ENCODE measurements around the gene GNAL.
"Not testable (repeated sequence)": the region's sequence is repeated elsewhere in the genome, so short reads cannot be mapped to it uniquely, and the experiment has no call there.

GNAL gene

DNA sequence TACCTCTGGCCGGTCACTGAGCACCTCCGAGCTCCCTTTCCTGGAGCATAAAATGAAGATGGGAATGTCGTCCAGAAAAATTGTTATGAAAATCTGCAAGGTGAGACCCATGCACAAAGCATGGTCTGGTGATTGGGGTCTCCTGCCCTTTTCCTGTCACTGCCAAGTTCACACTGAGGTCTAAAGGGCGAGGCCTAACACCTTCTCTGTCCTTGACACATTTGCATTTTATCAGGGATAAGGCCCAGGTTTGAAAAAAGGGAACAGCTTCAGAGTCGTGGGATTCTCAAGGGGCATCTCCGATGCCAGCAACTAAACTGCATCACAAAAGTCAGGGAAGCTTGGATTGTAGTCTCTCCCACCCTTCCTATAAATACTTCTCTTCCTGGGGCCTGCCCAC, 24.7 kb downstream of the GNAL start (continued):
- TF ChIP-seq, protein P1, sequence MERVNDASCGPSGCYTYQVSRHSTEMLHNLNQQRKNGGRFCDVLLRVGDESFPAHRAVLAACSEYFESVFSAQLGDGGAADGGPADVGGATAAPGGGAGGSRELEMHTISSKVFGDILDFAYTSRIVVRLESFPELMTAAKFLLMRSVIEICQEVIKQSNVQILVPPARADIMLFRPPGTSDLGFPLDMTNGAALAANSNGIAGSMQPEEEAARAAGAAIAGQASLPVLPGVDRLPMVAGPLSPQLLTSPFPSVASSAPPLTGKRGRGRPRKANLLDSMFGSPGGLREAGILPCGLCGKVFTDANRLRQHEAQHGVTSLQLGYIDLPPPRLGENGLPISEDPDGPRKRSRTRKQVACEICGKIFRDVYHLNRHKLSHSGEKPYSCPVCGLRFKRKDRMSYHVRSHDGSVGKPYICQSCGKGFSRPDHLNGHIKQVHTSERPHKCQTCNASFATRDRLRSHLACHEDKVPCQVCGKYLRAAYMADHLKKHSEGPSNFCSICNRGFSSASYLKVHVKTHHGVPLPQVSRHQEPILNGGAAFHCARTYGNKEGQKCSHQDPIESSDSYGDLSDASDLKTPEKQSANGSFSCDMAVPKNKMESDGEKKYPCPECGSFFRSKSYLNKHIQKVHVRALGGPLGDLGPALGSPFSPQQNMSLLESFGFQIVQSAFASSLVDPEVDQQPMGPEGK (CRISPR knock-in tag; IDR thresholded peaks at IDR 0.05; ENCODE audit: borderline replicate concordance), result no peak
- TF ChIP-seq ZNF70 (CRISPR knock-in tag; IDR thresholded peaks at IDR 0.05), result no peak
- TF ChIP-seq, protein P2, sequence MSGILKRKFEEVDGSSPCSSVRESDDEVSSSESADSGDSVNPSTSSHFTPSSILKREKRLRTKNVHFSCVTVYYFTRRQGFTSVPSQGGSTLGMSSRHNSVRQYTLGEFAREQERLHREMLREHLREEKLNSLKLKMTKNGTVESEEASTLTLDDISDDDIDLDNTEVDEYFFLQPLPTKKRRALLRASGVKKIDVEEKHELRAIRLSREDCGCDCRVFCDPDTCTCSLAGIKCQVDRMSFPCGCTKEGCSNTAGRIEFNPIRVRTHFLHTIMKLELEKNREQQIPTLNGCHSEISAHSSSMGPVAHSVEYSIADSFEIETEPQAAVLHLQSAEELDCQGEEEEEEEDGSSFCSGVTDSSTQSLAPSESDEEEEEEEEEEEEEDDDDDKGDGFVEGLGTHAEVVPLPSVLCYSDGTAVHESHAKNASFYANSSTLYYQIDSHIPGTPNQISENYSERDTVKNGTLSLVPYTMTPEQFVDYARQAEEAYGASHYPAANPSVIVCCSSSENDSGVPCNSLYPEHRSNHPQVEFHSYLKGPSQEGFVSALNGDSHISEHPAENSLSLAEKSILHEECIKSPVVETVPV (CRISPR knock-in tag; IDR thresholded peaks at IDR 0.05), result no peak
- TF ChIP-seq ISL1 (CRISPR knock-in tag; IDR thresholded peaks at IDR 0.05), result no peak
- TF ChIP-seq, protein P3, sequence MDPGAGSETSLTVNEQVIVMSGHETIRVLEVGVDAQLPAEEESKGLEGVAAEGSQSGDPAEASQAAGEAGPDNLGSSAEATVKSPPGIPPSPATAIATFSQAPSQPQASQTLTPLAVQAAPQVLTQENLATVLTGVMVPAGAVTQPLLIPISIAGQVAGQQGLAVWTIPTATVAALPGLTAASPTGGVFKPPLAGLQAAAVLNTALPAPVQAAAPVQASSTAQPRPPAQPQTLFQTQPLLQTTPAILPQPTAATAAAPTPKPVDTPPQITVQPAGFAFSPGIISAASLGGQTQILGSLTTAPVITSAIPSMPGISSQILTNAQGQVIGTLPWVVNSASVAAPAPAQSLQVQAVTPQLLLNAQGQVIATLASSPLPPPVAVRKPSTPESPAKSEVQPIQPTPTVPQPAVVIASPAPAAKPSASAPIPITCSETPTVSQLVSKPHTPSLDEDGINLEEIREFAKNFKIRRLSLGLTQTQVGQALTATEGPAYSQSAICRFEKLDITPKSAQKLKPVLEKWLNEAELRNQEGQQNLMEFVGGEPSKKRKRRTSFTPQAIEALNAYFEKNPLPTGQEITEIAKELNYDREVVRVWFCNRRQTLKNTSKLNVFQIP (CRISPR knock-in tag; IDR thresholded peaks at IDR 0.05; ENCODE audit: borderline replicate concordance, low read depth), result no peak
- TF ChIP-seq BACH2 (CRISPR knock-in tag; IDR thresholded peaks at IDR 0.05; ENCODE audit: borderline replicate concordance), result no peak
- TF ChIP-seq GLIS3 (CRISPR knock-in tag; IDR thresholded peaks at IDR 0.05), result no peak
- TF ChIP-seq CSDC2 (CRISPR knock-in tag; IDR thresholded peaks at IDR 0.05), result no peak
- TF ChIP-seq ZFP3 (CRISPR knock-in tag; IDR thresholded peaks at IDR 0.05), result no peak
- no peak for TF ChIP-seq ZFP30 (CRISPR knock-in tag; IDR thresholded peaks at IDR 0.05)
- TF ChIP-seq ZNF565 (CRISPR knock-in tag; conservative IDR thresholded peaks at IDR 0.05; ENCODE audit: low read depth), result no peak

DNA sequence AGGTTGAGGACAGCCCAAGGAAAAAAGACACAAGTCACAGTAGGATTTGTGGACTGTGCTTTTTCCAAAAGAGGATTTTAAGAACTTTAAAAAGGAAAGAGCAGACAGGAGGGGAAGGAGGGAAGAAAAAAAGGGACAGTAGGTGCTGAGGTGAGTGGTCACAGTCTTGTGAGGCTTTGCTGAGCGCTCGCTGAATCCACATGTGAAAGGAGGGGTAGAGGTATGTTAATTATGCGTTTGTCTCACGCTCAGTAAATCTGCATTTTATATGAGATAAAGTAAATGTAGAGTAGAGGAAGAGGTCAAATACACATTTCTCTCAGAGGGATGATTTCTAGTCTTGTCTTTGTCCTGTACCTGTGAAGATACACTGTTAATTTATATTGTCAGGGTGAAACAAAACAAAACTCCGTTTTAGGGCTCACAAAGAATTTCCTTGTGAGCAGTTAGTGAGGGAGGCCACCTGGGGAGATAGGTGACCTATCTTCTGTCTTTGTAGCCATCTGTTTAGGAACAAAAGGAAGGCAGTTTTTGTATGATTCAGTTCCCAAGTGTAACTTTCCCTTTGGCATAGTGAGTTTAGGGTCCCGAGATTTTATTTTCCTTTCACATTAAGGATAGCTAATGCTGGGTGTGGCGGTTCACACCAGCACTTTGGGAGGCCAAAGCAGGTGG, 25.3 kb downstream of the GNAL start:
- no peak for TF ChIP-seq SNAI2 (CRISPR knock-in tag; IDR thresholded peaks at IDR 0.05)
- TF ChIP-seq, protein P4, sequence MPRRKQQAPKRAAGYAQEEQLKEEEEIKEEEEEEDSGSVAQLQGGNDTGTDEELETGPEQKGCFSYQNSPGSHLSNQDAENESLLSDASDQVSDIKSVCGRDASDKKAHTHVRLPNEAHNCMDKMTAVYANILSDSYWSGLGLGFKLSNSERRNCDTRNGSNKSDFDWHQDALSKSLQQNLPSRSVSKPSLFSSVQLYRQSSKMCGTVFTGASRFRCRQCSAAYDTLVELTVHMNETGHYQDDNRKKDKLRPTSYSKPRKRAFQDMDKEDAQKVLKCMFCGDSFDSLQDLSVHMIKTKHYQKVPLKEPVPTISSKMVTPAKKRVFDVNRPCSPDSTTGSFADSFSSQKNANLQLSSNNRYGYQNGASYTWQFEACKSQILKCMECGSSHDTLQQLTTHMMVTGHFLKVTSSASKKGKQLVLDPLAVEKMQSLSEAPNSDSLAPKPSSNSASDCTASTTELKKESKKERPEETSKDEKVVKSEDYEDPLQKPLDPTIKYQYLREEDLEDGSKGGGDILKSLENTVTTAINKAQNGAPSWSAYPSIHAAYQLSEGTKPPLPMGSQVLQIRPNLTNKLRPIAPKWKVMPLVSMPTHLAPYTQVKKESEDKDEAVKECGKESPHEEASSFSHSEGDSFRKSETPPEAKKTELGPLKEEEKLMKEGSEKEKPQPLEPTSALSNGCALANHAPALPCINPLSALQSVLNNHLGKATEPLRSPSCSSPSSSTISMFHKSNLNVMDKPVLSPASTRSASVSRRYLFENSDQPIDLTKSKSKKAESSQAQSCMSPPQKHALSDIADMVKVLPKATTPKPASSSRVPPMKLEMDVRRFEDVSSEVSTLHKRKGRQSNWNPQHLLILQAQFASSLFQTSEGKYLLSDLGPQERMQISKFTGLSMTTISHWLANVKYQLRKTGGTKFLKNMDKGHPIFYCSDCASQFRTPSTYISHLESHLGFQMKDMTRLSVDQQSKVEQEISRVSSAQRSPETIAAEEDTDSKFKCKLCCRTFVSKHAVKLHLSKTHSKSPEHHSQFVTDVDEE (CRISPR knock-in tag; IDR thresholded peaks at IDR 0.05), result no peak
- no peak for TF ChIP-seq ZNF565 (CRISPR knock-in tag; conservative IDR thresholded peaks at IDR 0.05; ENCODE audit: low read depth)
- TF ChIP-seq ARNTL (CRISPR knock-in tag; IDR thresholded peaks at IDR 0.05; ENCODE audit: borderline replicate concordance, low read depth), result no peak
- no peak for ATAC-seq

DNA sequence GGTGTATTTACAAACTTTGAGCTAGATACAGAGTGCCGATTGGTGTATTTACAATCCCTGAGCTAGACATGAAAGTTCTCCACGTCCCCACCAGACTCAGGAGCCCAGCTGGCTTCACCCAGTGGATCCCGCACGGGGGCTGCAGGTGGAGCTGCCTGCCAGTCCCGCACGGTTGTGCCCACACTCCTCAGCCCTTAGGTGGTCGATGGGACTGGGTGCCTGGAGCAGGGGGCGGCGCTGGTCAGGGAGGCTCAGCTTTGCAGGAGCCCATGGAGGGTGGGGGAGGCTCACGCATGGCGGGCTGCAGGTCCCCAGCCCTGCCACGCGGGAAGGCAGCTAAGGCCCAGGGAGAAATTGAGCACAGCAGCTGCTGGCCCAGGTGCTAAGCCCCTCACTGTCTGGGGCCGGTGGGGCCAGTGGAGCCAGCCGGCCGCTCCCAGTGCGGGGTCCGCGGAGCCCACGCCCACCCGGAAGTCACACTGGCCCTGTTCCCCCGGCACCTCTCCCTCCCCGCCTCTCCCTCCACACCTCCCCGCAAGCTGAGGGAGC, 27.8 kb downstream of the GNAL start:
- ATAC-seq, result not testable (repeated sequence)

DNA sequence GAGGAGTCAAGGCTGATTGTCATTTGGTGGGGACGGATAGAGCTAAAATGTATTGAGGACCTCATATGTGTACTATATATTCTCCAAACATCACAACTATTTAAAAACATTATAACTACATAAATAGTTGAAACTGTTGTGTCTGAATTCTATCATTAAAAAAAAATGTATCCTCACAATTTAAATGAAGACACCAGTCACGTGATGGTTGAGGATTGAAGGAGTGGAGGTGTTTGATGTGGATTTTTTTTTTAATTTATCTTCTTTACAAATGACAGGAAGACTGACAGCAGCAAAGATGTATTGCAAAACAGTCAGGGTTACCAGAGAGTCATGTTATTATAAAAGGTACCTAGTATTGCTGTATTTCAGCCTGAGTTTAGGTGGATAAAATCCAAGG, 30.0 kb downstream of the GNAL start:
- ATAC-seq, result no peak
- TF ChIP-seq BACH2 (CRISPR knock-in tag; IDR thresholded peaks at IDR 0.05; ENCODE audit: borderline replicate concordance) (no peak), RARB (CRISPR knock-in tag; IDR thresholded peaks at IDR 0.05) (no peak), ZNF565 (CRISPR knock-in tag; conservative IDR thresholded peaks at IDR 0.05; ENCODE audit: low read depth) (no peak), ZFP3 (CRISPR knock-in tag; IDR thresholded peaks at IDR 0.05) (no peak), OSR1 (CRISPR knock-in tag; IDR thresholded peaks at IDR 0.05) (no peak), SNAI2 (CRISPR knock-in tag; IDR thresholded peaks at IDR 0.05) (no peak), GLIS3 (CRISPR knock-in tag; IDR thresholded peaks at IDR 0.05) (no peak), ZFP30 (CRISPR knock-in tag; IDR thresholded peaks at IDR 0.05) (no peak), ISL1 (CRISPR knock-in tag; IDR thresholded peaks at IDR 0.05) (no peak), TOX (CRISPR knock-in tag; IDR thresholded peaks at IDR 0.05; ENCODE audit: borderline replicate concordance) (no peak)
- TF ChIP-seq, protein P3 (CRISPR knock-in tag; IDR thresholded peaks at IDR 0.05; ENCODE audit: borderline replicate concordance, low read depth), result no peak
- TF ChIP-seq, protein P4 (CRISPR knock-in tag; IDR thresholded peaks at IDR 0.05), result no peak
- TF ChIP-seq, protein P5, sequence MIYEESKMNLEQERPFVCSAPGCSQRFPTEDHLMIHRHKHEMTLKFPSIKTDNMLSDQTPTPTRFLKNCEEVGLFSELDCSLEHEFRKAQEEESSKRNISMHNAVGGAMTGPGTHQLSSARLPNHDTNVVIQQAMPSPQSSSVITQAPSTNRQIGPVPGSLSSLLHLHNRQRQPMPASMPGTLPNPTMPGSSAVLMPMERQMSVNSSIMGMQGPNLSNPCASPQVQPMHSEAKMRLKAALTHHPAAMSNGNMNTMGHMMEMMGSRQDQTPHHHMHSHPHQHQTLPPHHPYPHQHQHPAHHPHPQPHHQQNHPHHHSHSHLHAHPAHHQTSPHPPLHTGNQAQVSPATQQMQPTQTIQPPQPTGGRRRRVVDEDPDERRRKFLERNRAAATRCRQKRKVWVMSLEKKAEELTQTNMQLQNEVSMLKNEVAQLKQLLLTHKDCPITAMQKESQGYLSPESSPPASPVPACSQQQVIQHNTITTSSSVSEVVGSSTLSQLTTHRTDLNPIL (CRISPR knock-in tag; IDR thresholded peaks at IDR 0.05; ENCODE audit: low read depth), result no peak
